GM18499 (cell line): ENCODE data around the gene CPNE4.
A peak's percentile ranks its signal among the peaks of the same experiment; 100 is the strongest.

Source experiments
- ATAC-seq: cut with Tn5 transposase; IDR thresholded peaks from one replicate; pipeline ENCODE4 v1.9.1; 2021; ENCODE audit warnings: moderate number of reproducible peaks; ENCODE audit not compliant: insufficient read depth, unreplicated experiment

The CPNE4 gene

GRCh38 chr3:131713416-131714123 is 321.2 kb downstream of the CPNE4 start:
- no peak for ATAC-seq

- ATAC-seq, result no peak
These were observed 322.2 kb downstream of the CPNE4 start for GRCh38 chr3:131712662-131713061.

- ATAC-seq, result no peak
These were observed 323.6 kb downstream of the CPNE4 start for GRCh38 chr3:131711114-131711768.

- ATAC-seq, result no peak
These were observed 326.6 kb downstream of the CPNE4 start for GRCh38 chr3:131708241-131708640.

- peak; percentile 86 for ATAC-seq
These were observed 329.2 kb downstream of the CPNE4 start for GRCh38 chr3:131705558-131706051.

- ATAC-seq, result no peak
These were observed 329.7 kb downstream of the CPNE4 start for GRCh38 chr3:131705099-131705498.

- no peak for ATAC-seq
These were observed 330.7 kb downstream of the CPNE4 start for GRCh38 chr3:131704098-131704497.

- no peak for ATAC-seq
These were observed 332.7 kb downstream of the CPNE4 start for GRCh38 chr3:131702146-131702545.

- no peak for ATAC-seq
These were observed 333.6 kb downstream of the CPNE4 start for GRCh38 chr3:131701153-131701770.

GRCh38 chr3:131699001-131699400 is 335.8 kb downstream of the CPNE4 start:
- ATAC-seq, result no peak

- no peak for ATAC-seq
These were observed 340.4 kb downstream of the CPNE4 start for GRCh38 chr3:131694376-131694775.

- ATAC-seq, result no peak
These were observed 342.5 kb downstream of the CPNE4 start for GRCh38 chr3:131692356-131692755.

- no peak for ATAC-seq
These were observed 344.0 kb downstream of the CPNE4 start for GRCh38 chr3:131690800-131691199.

- ATAC-seq, result no peak
These were observed 346.4 kb downstream of the CPNE4 start for GRCh38 chr3:131688370-131688769.

- ATAC-seq, result no peak
These were observed 365.2 kb downstream of the CPNE4 start for GRCh38 chr3:131669600-131669999.

GRCh38 chr3:131658771-131659170 is 376.0 kb downstream of the CPNE4 start:
- ATAC-seq, result no peak

- no peak for ATAC-seq
These were observed 376.7 kb downstream of the CPNE4 start for GRCh38 chr3:131658115-131658514.

GRCh38 chr3:131655070-131655690 is 379.6 kb downstream of the CPNE4 start:
- ATAC-seq, result no peak

GRCh38 chr3:131645638-131646037 is 389.2 kb downstream of the CPNE4 start:
- ATAC-seq, result no peak

- ATAC-seq, result no peak
These were observed 398.5 kb downstream of the CPNE4 start for GRCh38 chr3:131636266-131636775.

- no peak for ATAC-seq
These were observed 404.0 kb downstream of the CPNE4 start for GRCh38 chr3:131630807-131631206.
